HFFc6 (cell line): ENCODE data around the gene SLC26A3. TPM values are rescaled to one million over a fixed set of nuclear protein-coding genes. Genes with fewer than 3 reads are reported as not detected.

ENCODE experiments used
- DNase-seq: peaks from one replicate; pipeline ENCODE4 v3.0.0-alpha.2; 2018
- H3K27ac Mint-ChIP-seq: 2 replicates; pipeline ENCODE4 v1.8.0; 2020; ENCODE audit warnings: mild to moderate bottlenecking, mixed read lengths
- H3K27me3 Mint-ChIP-seq: 2 replicates; pipeline ENCODE4 v1.8.0; 2021; ENCODE audit warnings: mild to moderate bottlenecking, moderate library complexity, mixed read lengths; ENCODE audit not compliant: insufficient read depth
- H3K36me3 Mint-ChIP-seq: 2 replicates; pipeline ENCODE4 v1.8.0; 2021; ENCODE audit warnings: low read depth, mixed read lengths
- H3K4me1 Mint-ChIP-seq: 2 replicates; pipeline ENCODE4 v1.8.0; 2020; ENCODE audit warnings: low read depth, mixed read lengths
- H3K4me3 Mint-ChIP-seq: 2 replicates; pipeline ENCODE4 v1.8.0; 2020; ENCODE audit warnings: mild to moderate bottlenecking, moderate library complexity, mixed read lengths
- H3K9me3 Mint-ChIP-seq: 2 replicates; pipeline ENCODE4 v1.8.0; 2020; ENCODE audit warnings: mild to moderate bottlenecking, mixed read lengths
- total RNA-seq, 6 experiments: library from RNA; stranded (reverse); fragmentation: NEBNext Ultra II Directional; extraction: Animal tissue kit (Norgen Biotek cat#: 25700); gene quantifications; 2 replicates in 1 of 6; 3 replicates in 5 of 6; pipeline ENCODE4 v1.2.3, GENCODE V29; 2021
- TF ChIP-seq, protein P1 (sequence below): fragments of 200-600 bp; sonication (generic); IDR thresholded peaks from 2 replicates; pipeline ENCODE4 v1.5.0; 2021; ENCODE audit warnings: antibody characterized with exemption, mild to moderate bottlenecking

SLC26A3 gene
- total RNA-seq, 6 experiments from 2014 or later: not detected

DNA sequence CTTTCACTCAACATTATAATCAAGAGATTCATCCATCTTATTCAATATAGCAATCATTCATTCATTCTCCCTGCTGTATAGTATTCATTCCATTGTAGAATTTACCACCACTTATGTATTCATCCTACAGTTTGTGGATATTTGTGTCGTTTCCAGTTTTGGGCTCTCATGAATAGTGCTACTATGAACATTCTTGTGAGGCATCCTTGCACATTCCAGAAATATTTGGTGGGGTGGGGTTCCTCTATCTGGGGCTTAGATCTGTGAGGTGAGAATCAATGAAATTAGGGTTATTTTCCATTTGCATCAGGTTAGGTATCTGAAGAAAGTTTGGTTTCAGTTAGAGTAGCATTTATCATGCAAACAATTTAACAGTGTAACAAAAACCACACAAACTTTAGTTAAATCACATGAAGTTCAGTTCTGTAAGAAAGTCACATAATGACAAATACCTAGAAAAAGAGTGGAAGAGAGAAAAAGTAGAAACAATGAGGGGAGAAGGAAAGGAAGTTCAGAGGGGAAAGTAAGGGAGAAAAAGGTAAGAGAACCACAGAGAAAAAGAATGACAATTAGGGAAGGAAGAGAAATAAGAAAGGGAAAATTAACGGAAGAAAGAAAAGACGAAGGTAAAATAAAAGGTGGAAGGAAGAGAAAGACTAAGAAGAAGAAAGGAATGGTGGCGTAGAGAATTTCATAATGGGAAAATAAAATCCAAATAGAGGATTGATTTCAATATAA, 84.4 kb downstream of the SLC26A3 start:
- no peaks in the 10 kb centered on the region for H3K36me3 Mint-ChIP-seq
- DNase-seq: no peak
- H3K27ac Mint-ChIP-seq: no peak overlapping the region
- TF ChIP-seq, protein P1, sequence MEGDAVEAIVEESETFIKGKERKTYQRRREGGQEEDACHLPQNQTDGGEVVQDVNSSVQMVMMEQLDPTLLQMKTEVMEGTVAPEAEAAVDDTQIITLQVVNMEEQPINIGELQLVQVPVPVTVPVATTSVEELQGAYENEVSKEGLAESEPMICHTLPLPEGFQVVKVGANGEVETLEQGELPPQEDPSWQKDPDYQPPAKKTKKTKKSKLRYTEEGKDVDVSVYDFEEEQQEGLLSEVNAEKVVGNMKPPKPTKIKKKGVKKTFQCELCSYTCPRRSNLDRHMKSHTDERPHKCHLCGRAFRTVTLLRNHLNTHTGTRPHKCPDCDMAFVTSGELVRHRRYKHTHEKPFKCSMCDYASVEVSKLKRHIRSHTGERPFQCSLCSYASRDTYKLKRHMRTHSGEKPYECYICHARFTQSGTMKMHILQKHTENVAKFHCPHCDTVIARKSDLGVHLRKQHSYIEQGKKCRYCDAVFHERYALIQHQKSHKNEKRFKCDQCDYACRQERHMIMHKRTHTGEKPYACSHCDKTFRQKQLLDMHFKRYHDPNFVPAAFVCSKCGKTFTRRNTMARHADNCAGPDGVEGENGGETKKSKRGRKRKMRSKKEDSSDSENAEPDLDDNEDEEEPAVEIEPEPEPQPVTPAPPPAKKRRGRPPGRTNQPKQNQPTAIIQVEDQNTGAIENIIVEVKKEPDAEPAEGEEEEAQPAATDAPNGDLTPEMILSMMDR: no peak
- peaks cover 28% of the 10 kb centered on the region for H3K4me1 Mint-ChIP-seq
- H3K9me3 Mint-ChIP-seq: no peaks in the 10 kb centered on the region
- H3K27me3 Mint-ChIP-seq: no peaks in the 10 kb centered on the region
- no peak overlapping the region for H3K4me3 Mint-ChIP-seq

DNA sequence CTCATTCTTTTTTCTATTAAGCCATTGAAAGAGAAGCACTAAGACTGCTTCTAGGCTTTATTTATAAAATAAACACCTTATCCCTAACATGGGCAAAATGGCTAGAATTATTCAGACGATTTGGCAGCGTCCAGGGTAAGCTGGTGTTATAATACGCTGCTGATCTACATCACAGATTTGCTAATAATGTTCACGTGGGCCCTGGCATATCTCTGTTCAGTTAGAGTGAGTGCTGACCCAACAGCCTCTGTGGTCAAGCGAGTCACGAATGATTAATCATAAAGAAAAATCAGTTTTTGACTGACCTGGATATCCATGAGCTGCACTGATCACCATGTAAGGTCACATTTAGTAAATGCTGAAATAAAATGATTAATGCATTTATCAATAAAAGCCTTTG, 87.5 kb downstream of the SLC26A3 start:
- no peak overlapping the region for H3K27ac Mint-ChIP-seq
- no peaks in the 10 kb centered on the region for H3K9me3 Mint-ChIP-seq
- H3K4me1 Mint-ChIP-seq: peaks cover 34% of the 10 kb centered on the region
- no peaks in the 10 kb centered on the region for H3K27me3 Mint-ChIP-seq
- H3K4me3 Mint-ChIP-seq: no peak overlapping the region
- TF ChIP-seq, protein P1: no peak
- no peaks in the 10 kb centered on the region for H3K36me3 Mint-ChIP-seq
- DNase-seq: peak; percentile 37

Other genes with a start within 250 kb of the SLC26A3 start
- gene COG5, start 239.3 kb downstream of the SLC26A3 start, total RNA-seq: 10 to 100 TPM; 25.6 to 34.8 (median 31.6) TPM
- gene DUS4L, start 239.3 kb downstream of the SLC26A3 start, total RNA-seq: 1 to 10 TPM; 4.9 to 8.0 (median 6.3) TPM
- 10 to 100 TPM; 70.7 to 92.2 (median 89.0) TPM for gene BCAP29, start 223.0 kb downstream of the SLC26A3 start, total RNA-seq
- under 1 TPM in 5 of 6 experiments, not detected in 1; 0.18 to 0.63 (median 0.21) TPM for gene SLC26A4, start 142.4 kb downstream of the SLC26A3 start, total RNA-seq
- gene CBLL1, start 59.1 kb downstream of the SLC26A3 start, total RNA-seq: 10 to 100 TPM; 20.8 to 25.7 (median 23.5) TPM
- 10 to 100 TPM; 76.8 to 87.4 (median 82.5) TPM for gene DLD, start 88.0 kb upstream of the SLC26A3 start, total RNA-seq
- 100 to 1,000 TPM; 112 to 134 (median 123) TPM for gene LAMB1, start 199.9 kb upstream of the SLC26A3 start, total RNA-seq